GM10847 (cell line): ENCODE data around the gene DLG1.

Source experiments
- POLR2A ChIP-seq: IDR thresholded peaks from 2 replicates; pipeline ENCODE4 v1.6.1; 2011; ENCODE audit not compliant: insufficient read length; ENCODE audit errors: extremely low read depth

Gene DLG1

DNA sequence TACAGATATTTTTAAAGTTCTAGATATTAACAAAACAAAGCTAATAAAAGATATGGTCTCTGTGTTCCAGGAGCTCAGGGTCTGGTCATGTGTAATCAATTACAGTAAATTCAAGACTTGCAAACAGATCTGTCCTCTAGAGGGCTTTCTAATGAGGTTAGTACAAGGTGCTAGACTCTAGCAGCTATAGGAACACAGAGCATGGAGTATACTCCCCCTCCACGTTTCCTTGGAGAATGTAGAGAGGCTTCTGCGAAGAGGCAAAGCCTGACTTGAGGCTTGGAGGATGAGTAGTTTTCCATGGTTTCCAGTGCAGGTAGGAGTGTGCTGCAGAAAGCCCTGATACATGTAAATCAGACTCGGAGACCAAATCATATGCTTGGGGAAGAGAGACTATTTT, 32.7 kb upstream of the DLG1 start:
- no peak for TF ChIP-seq POLR2A

DNA sequence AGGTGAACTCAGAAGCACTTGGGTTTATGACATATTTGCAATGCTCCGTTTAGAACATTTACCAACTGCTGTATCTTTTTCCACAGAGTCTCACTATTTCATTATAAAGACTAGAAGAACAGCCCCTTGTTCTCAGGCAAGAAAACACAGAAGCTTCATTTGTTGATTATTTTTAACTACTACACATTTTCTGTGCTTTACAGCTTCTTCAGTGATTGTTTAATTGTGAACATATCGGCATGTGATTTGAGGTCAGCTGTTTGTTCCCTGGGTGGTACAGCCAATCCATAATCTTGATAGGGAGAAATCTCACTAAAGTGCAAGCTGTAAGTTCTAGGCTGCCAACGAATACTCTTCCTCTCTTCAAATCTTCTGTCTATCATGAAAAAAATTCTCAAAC, 31.0 kb upstream of the DLG1 start:
- no peak for TF ChIP-seq POLR2A

DNA sequence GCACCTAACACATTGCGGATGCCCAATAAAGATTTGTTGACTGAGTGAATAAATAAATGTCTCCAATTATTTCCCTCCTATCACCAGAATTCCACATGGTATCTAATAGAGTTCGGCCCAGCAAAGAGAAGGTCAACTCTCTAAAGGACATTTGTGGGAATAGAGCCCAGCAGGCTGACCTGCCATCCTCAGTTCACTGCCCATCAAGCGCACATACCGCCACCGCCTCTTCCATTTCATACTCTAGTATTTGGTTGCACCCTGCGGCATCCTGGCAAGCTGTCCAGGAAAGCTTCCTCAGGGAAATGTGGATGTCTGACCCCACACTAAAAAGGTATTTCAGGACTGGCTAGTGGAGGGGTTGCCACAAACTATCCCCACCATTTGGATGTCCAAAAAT, 29.8 kb upstream of the DLG1 start:
- no peak for TF ChIP-seq POLR2A

DNA sequence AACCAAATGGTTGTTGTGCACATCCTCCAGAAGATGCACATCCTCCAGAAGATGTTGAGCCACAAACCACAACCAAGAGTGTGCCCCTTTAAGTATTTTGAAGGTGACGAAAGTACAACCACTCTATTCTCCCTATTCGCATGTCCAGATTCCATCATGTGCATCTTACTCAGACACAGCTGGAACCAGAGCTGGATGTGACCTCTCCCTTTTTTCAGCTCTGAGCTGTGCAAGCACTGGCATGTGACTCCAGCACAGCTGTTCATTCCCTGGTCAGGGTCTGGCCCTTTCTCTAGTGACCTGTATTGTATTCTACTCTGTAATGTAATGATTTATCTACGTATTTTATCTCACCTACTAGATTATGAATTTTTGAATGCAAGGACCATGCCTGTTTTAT, 29.3 kb upstream of the DLG1 start:
- no peak for TF ChIP-seq POLR2A

DNA sequence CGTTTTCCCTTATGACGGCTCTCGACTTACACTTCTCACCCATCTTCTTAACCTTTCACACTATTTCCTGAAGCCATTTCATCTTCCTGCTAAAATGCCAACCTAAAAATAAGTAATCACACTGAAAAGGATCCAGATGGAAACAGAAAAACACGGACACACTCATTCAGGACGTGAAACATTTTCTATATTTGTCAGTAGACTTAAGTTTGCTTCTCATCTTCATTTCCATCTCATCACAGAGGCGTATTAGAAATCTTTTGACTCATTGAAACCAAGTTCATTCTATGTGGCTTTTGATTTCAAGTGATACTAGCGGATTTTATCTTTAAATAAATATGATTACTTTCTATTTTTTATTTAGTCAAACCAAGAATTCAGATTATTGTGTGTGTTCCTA, 27.4 kb upstream of the DLG1 start:
- TF ChIP-seq POLR2A, result no peak

DNA sequence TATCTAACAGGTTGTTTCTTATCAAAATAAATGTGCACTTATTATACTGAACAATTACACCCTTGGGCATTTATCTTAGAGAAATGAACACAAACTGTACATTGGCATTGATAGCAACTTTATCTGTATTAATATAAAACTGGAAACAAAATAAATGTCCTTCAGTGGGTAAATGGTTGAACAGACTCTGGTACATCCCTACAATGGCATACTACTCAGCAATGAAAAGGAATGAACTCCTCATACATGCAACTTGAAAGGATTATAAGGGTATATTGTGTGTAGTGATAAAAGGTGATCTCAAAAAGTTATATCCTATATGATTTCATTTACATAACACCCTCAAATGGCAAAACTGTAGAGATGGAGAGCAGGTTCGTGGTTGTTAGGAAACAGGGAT, 23.7 kb upstream of the DLG1 start:
- no peak for TF ChIP-seq POLR2A

DNA sequence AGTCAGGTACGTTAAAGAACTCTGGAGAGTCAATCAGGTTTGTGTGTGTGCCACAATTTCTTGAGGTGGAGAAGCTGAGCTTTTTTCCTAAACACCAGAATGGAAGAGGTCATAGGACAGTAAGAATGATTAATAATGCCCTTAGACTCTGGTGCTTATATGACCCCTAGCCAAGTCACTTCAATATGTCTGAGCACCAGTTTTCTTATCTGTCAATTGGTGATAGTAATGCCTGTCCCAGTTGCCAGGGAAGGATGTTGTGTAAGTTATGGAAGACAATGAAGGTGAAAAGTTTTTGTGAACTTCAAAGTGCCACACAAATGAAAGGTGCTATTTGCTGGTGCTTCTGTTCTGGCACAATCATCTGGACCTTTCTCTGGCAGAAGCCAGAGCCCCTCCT, 22.2 kb upstream of the DLG1 start:
- no peak for TF ChIP-seq POLR2A

DNA sequence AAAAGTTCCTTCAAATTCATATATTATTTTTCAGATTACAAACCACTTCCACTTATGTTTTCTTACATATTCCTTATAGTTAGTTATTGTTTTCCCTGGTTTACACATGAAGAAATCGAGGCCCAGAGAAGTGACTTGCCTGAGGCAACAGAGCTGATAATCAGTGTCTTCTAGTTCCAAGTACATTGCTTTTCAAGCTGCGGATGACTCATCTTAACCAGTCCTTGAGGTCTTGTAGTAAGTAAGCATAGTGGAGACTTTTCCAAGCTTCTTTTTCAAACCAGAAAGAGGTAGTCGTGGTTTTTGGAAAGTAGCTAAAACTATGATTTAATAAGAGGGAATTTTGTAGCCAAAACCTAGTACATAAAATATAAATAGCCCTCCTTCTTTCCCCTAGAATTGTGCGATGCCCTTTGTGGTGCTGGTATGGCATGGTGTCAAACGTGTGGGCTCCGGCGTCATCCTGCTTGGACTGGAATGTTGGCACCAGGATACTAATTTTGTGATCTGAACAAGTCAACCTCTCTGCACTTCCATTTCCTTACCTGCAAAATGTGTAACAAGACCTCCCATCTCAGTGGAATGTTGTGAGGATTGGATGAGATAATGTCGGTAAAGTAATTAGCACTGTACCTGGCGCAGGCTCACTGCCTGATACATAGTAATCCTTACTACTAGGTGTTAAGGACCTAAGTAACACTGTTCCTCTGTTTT, 19.0 kb upstream of the DLG1 start:
- no peak for TF ChIP-seq POLR2A

DNA sequence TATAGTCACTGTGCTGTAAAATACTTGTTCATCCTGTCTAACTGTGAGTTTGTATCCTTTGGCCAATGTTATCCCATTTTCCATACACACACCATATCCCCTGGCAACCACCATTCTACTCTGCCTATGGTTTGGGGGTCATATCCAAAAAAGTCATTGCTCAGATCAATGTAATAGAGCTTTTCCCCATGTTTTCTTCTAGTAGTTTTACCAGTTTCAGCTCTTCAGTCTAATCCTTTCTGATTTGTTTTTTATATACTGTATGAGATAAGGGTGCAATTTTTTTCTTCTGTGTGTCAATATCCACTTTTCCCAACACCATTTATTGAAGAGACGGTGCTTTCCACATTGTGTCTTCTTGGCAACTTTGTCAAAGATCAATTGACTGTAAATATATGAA, 14.0 kb upstream of the DLG1 start:
- TF ChIP-seq POLR2A, result no peak

DNA sequence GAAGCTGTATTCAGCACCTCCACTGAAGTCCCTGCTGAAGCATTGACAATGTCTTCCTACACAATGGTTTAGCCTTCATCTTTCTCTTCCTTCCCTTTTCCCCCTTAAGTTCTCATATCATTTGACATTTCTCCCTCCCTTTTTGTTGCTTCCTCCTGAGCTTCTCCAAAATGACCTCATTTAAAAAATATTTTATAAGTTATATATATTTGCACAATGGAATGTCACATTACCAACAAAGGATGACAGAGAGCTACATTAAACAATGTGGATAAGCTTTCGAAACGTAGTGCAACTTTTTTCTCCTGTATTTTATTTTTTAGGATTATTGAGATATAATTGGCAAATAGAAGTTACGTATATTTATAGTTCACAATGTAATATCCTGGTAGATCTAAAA, 13.2 kb upstream of the DLG1 start:
- no peak for TF ChIP-seq POLR2A

DNA sequence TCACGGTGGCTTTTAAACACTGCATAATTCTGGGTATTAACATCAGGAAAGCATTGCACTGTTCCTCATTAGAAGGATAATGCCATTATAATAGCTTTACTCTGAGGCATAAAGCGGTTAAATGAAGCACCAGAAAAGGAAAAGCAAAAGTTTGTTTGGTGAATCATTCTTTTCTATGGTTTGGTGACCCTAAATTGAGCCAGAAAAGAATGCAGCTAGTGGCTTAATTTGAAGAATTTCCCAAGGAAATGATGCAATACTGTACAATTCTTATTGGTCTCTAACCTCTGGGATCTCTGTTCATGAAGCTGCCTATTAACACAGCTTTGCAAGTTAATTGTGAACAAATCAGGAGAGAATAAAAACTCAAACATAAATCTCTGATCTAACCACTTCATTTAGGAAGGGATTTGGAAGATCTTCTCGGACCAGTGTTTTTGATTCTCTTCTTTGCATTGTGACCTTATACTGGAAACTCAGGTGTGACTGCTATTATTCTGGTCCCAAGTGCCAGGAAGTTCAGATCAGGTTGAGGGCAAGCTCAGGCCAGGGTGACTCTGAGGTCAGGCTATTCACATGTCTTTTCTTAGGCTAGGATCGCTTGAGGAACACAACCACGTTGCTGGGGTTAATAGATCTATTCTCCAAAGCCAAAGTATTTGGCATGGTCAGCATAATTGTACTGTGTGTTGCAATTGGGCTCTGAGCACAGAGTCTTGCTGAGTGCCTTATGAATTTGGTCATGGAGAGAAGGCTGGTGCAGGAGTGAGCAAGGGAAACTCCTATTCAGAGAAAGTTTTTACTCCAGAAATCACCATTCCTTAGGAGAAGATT, 11.3 kb upstream of the DLG1 start:
- no peak for TF ChIP-seq POLR2A

DNA sequence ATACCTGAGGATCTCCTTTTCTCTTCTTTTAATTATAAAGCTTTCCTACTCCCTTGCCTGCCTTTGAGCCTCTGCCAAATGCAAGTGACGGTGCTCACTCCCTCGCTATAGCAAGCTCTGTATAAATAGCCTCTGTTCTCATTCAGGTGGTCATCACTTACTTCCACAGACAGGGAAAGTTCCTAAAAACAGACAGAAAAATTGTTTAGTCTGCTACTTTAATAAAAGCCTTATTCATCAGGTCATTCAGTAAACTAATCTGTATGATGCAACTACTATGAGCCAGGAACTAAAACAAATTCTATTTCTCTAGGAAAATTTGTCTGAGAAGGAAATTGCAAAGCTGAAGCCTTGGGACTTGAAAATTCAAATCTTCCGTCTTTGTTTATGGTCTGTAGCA, 10.2 kb upstream of the DLG1 start:
- TF ChIP-seq POLR2A, result no peak

DNA sequence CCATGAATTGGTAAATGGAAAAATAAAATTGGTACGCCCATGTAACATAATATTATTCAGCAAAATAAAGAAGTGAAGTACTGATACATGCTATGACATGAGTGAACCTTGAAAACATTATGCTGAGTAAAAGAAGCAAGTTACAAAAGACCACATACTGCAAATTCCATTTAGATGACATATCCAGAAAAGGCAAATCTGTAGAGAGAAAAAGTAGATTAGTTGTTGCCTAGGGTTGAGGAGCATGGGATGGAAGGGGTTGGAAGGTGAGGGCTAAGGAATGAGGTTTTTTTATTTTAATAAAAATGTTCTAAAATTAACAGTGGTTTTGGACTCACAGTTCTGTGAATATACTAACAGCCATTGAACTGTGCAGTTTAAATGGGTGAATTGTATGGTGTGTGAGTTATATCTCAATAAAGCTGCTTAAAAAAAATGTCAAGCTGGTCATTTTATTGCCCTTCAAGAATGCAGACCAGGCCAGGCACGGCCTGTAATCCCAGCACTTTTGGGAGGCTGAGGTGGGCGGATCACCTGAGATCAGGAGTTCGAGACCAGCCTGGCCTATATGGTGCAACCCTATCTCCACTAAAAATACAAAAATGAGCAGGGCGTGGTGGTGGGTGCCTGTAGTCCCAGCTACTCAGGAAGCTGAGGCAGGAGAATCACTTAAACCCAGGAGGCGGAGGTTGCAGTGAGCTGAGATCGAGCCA, 8.1 kb upstream of the DLG1 start:
- no peak for TF ChIP-seq POLR2A

DNA sequence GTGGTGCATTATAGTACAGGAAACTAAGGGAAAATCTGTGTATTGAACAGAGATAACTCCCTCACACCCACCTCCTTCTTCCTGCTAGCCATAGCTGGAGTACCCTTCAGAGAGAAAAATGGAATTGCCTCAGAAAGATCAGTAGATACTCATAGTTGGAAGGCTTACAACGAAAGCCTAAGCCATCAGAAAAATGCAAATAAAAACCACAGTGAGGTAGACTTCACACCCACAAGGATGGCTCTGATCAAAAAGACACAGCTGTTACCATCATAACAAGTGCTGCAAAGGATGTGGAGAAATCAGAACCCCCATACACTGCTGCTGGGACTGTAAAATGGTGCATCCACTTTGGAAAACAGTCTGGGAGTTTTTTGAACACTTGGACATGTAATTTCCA, 7.4 kb upstream of the DLG1 start:
- TF ChIP-seq POLR2A, result no peak

DNA sequence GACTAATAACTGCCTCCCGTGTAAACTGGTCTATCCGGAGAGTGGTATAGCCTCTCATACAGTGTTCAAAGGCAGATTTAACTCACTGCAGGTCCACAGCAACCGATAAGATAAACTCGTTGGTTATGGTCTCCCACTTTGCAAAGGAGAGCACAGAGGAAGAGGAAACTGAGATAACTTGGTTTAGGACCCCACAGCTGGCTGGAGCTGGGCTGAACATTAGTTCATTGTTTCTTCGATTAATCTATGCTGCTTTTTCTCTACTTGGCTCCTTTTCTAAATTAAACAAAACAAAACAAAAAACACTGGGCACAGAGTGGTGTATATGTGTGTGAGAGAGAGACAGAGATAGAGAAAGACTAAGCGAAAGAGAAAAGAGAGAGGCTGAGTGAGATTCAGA, 5.0 kb upstream of the DLG1 start:
- TF ChIP-seq POLR2A, result no peak

DNA sequence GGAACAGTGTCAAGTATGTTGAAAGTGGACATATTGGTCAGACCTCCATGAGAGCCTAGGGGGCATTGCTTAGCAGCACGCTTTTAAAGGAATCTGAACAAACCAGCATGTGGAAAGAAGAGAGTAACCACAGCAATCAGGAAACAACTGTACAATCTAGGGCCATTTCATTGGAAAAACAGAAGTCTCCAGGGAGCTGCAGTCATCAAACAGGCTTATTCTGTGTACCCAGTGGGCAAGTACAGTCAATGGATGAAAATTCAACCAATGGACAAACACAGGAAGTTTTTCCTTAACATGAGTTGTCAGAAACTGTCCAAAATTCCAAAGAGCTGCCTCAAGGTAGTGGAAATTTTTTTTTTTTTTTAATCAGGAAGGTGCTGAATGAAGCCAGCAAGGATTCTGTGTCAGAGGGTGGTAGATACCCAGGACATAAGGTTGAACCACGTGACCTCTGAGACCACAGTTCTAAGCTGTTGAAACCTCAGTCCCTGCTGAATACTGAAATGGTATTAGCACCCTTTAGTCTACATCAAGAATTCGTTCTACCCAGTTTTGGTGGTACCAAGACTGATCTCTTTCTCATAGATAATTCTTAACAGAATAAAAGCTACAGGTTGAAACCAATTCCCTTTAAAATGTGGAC, 4.4 kb upstream of the DLG1 start:
- no peak for TF ChIP-seq POLR2A
